HG03103 (cell line): ENCODE results near the gene SDK1.

Source experiments
- ATAC-seq: cut with Tn5 transposase; IDR thresholded peaks from one replicate; pipeline ENCODE4 v1.9.1; 2021; ENCODE audit warnings: low read depth; ENCODE audit not compliant: unreplicated experiment

The SDK1 gene

DNA sequence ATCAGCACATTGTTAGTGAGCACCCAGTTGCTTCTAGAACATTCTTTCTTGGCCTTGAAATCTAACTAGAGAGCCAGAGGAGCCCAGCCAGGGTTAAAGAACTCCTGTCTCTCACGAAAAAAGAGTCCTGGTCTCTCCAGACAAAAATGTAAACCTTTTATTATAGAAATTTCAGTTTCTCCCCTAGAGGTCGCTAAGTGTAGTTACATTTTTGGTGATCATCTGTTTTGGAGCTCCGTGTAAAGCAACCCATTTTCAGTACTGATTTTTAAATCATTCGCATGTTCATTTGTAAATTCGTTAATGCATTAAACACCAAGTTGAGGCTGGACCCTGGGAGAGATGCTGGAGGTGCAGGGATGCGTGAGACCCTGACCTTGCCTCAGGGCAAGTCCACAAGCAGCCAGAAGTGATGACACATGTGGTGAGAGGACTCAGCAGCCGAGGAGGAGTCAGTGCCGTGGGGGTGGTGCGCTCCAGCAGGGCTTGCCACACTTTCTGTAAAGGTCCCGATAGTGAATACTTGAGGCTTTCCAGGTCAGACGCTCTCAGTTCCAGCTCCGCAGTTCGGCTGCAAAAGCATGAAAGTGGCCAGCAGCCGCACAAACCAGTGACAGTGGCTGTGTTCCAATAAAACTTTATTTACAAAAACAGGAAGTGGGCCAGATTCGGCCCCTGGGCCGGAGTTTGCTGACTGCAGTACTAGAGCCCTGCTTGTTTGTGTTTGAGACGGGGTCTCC lies 802.5 kb downstream of the SDK1 start:
- ATAC-seq = no peak

- no peak for ATAC-seq
Observed at GRCh38 chr7:4107839-4108238, 806.8 kb downstream of the SDK1 start.

DNA sequence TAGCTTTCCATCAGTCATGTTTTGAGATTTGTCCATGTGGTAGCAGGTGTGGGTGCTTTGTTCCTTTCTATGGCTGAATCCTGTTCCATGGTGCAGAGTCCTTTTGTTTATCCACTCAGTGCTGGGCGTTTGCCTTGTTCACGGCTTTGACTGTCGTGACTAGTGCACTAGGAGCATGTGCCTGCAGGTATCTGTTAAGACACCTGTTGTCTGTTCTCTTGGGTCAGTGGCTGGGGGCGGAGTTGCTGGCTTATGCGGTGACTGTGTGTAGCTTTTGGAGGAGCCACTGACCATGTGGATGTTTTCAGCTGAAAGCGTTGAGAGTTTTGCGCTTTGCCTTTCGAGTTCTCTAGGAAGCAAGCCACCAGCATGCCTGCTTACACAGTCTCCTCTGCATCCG lies 807.9 kb downstream of the SDK1 start:
- no peak for ATAC-seq

GRCh38 chr7:4109481-4110110 lies 808.5 kb downstream of the SDK1 start:
- no peak for ATAC-seq

GRCh38 chr7:4110438-4110837 lies 809.4 kb downstream of the SDK1 start:
- no peak for ATAC-seq

DNA sequence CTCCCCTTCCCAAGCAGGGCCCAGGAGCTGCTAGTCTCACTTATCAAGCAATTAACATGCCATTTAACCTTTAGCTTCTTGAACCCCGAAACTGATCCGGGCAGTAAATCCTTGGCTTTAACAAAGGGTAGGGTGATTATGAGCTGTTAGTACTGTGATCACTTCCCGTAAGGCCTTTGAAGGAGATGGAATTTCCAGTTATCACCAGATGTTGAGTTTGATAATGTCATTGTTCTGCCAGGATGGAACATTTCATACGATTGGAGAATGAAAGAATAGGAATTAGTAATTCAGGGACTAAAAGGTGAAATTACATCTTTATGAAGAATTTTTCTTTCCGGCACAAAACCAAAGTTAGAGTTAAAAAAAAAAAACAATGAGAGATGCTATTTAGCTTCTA lies 810.1 kb downstream of the SDK1 start:
- ATAC-seq = no peak

DNA sequence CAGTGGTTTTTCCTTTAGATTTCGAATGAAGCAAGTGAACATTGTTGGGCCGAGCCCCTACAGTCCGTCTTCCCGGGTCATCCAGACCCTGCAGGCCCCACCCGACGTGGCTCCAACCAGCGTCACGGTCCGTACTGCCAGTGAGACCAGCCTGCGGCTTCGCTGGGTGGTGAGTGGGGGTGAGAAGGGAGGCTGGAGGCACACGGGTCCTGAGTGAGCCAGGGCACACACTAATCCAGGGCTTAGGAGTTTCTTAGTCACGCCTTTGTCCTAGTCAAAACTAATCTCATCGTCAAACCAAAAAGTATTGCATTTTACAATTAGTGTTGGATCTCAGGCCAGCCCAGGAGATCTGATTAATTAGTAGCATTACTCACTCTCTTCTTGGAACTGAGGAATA lies 812.2 kb downstream of the SDK1 start:
- no peak for ATAC-seq

- no peak for ATAC-seq
Observed at GRCh38 chr7:4113976-4114375, 812.9 kb downstream of the SDK1 start.

- ATAC-seq = no peak
Observed at GRCh38 chr7:4115442-4115841, 814.4 kb downstream of the SDK1 start.

DNA sequence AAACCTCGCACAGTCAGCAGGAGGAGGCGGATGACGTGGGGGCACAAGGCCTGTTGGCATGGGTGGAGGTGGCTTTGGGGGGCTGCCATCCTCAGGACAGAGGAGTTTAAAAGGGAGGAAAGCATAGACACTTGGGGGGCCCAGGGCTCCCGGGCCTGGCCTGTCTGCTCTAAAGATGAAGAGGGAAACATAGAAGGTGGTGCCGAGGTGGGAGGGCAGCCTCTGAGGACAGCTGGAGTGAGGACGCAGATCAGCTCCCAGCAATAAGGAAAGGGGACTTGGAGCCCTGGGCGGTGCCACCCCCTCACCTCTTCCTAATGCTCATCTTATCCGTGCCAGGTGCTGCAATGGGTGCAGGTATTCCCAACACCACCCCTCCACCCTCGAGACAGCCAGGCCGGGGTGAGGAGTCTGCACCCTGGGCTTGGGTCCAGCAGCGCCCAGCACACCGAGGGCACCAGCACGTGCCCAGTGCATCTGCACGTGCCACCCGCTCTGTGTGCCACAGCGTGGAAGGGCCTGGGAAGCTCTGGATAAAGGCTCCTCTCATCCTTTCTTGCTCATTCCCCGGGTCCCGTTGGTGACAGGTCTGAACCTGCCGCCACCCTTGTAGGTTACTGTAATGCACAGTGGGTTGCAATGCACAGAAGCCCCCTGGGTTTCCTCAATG lies 815.0 kb downstream of the SDK1 start:
- ATAC-seq = no peak

- no peak for ATAC-seq
Observed at GRCh38 chr7:4119848-4120247, 818.8 kb downstream of the SDK1 start.

DNA sequence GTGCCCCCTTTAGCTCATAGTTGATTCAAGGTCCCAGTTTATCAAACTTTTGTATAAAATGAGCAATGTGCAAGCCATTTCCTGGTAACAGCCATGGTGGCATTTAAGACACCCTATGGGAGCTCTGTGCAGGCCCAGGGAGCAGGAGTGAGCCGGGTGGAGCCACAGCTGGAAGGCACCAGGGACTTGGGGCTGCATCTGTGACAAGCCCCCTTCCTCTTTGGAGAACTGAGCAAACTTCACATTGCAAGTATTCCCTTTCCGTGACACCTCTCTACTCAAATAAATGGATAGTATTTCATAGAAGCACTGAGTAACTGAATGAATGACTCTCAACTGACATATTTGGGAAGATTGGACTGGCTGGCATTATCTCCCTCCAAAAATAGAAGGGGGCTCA lies 822.3 kb downstream of the SDK1 start:
- no peak for ATAC-seq

DNA sequence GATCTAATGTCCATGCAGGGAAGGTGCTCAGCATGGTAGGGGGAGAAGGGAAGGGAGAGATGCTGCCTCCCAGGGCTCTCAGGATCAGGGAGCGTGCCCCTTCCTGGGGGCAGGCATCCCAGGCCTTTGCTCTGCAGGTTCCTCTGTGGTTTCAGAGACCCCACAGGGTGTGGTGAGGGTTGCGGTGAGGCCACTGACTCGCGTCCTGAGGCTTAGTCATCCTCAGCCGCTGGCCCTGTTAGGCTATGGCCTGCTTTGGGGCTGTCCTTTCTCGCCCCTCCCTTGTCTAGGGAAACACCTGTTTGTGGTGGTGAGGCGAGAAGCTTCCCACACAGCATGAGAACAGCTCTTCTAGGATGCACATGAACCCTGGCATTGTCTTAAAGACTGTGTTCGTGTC lies 822.8 kb downstream of the SDK1 start:
- no peak for ATAC-seq

GRCh38 chr7:4124556-4125477 lies 823.8 kb downstream of the SDK1 start:
- ATAC-seq = no peak

GRCh38 chr7:4127909-4128560 lies 827.0 kb downstream of the SDK1 start:
- no peak for ATAC-seq

- no peak for ATAC-seq
Observed at GRCh38 chr7:4129481-4130122, 828.5 kb downstream of the SDK1 start.

DNA sequence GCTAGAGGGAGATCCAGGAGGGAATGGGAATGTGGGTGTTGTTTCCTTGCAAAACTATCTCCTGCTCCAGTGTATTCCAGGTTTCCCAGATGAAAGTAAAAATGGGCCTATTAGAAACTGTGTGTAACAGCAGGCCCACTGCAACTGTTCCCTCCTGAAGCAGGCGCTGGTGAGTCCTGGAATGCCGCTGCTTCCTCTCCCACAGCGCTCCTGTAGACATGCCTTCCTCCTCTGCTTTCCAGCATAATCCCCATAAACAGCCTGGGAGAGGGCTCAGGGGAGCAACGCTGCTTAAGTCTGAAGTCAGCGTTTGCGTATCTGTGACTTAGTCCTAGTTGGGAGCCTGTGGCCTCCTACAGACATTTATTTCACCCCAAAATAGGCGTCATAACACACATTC lies 830.0 kb downstream of the SDK1 start:
- ATAC-seq = no peak

DNA sequence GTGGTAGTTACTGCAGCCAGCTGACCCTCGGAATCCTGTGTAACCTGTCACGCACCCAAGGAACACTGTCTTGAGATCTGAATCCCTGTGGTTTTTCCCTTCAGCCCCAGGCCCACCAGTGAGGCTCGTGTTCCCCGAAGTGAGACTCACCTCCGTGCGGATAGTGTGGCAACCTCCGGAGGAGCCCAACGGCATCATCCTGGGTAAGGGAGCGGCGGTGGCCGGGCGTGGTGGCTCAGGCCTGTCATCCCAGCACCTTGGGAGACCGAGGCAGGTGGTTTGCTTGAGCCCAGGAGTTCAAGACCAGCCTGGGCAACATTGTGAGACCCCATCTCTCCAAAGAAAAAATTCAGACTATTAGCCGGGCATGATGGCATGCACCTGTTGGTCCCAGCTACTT lies 831.2 kb downstream of the SDK1 start:
- no peak for ATAC-seq

DNA sequence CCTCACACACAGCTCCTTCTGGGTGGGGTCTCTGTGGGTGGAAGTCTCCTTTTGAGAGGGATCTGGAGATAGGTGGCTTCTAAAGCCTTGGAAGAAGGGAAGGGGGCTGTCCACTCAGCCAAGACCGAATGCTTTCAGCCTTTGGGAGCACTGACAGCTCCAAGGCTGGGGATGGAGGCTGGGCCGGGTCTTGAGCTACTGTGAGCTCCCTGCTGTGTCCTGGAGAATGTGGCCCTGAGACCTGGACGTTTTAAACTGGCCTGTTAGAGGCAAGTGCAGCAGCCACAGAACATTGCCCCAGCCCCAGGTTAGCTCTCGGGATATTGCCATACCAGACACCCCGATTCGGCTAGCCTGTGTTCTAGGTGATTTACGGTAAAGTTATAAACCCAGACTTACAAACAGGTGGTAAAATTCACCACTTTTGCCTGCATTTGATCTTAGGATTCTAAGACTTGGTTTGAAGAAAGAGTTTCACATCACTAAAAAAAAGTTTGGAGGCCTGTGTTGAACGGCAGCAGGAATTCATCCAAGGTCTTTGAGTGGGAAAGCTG lies 832.5 kb downstream of the SDK1 start:
- ATAC-seq = no peak

- no peak for ATAC-seq
Observed at GRCh38 chr7:4134204-4134603, 833.2 kb downstream of the SDK1 start.
